IMR-90 (cell line): ENCODE results near the gene CALR3. TPM values are rescaled to one million over a fixed set of nuclear protein-coding genes. Genes with fewer than 3 reads are reported as not detected.
A peak's percentile ranks its signal among the peaks of the same experiment; 100 is the strongest.

Source experiments
- ATAC-seq: fragments of 200-7000 bp; cut with Tn5 transposase; 2 replicates; pipeline ENCODE4 v1.9.1; 2020; ENCODE audit warnings: low read depth, mild to moderate bottlenecking, moderate library complexity
- BruUV-seq: library from RNA; stranded (reverse); fragments of 400-500 nt; replicated peaks from 2 replicates; lab custom pipeline; 2021; lab: Mats Ljungman, UMichigan
- CTCF ChIA-PET: fragments of 300-600 bp; formaldehyde crosslinking; extraction: SDS; loops from one replicate; lab custom pipeline; 2021; ENCODE audit warnings: antibody characterized with exemption; lab: Yijun Ruan, JAX
- POLR2A ChIA-PET: fragments of 300-600 bp; sonication (Branson Sonifier 250); formaldehyde crosslinking; loops from one replicate; lab custom pipeline; 2022; ENCODE audit warnings: antibody characterized with exemption; ENCODE audit not compliant: unreplicated experiment; lab: Charles Lee
- DNase-seq: peaks from one replicate; pipeline ENCODE4 v3.0.0; 2013
- H2AFZ ChIP-seq: replicated peaks from 2 replicates; pipeline ENCODE3; 2013; ENCODE audit warnings: low read length, mild to moderate bottlenecking; ENCODE audit not compliant: poor library complexity
- H2AK5ac ChIP-seq: 2 replicates; pipeline ENCODE4 v1.6.1; 2013; ENCODE audit warnings: low read depth, low read length, inconsistent platforms
- H2AK9ac ChIP-seq: replicated peaks from 2 replicates; pipeline ENCODE3; 2013; ENCODE audit warnings: mild to moderate bottlenecking, low read depth, low read length, moderate library complexity; ENCODE audit not compliant: poor library complexity
- H2BK120ac ChIP-seq: 2 replicates; pipeline ENCODE4 v1.6.1; 2013; ENCODE audit warnings: low read depth, low read length, inconsistent platforms
- H2BK15ac ChIP-seq: 3 replicates; pipeline ENCODE4 v1.6.1; 2013; ENCODE audit warnings: low read depth, low read length, inconsistent platforms
- H2BK20ac ChIP-seq: 2 replicates; pipeline ENCODE4 v1.6.1; 2013; ENCODE audit warnings: low read depth, mild to moderate bottlenecking, inconsistent platforms, low read length, moderate library complexity
- H2BK5ac ChIP-seq: 2 replicates; pipeline ENCODE4 v1.6.1; 2013; ENCODE audit warnings: mild to moderate bottlenecking, low read depth, low read length, inconsistent platforms; ENCODE audit not compliant: poor library complexity, severe bottlenecking
- H3K14ac ChIP-seq: replicated peaks from 2 replicates; pipeline ENCODE4 v1.6.1; 2013; ENCODE audit warnings: low read depth, low read length, inconsistent platforms
- H3K18ac ChIP-seq: 2 replicates; pipeline ENCODE4 v1.6.1; 2013; ENCODE audit warnings: low read depth, low read length, control low read depth
- H3K23ac ChIP-seq: 2 replicates; pipeline ENCODE4 v1.6.1; 2013; ENCODE audit warnings: low read depth, low read length, inconsistent platforms
- H3K27ac ChIP-seq: 2 replicates; pipeline ENCODE4 v1.5.1; 2013; ENCODE audit warnings: mild to moderate bottlenecking, control low read depth, low read length; ENCODE audit not compliant: insufficient read depth
- H3K27me3 ChIP-seq: 2 replicates; pipeline ENCODE4 v1.6.1; 2013; ENCODE audit warnings: low read length; ENCODE audit not compliant: control insufficient read depth, insufficient read depth
- H3K36me3 ChIP-seq: 2 replicates; pipeline ENCODE4 v1.6.1; 2013; ENCODE audit warnings: low read length, mixed read lengths; ENCODE audit not compliant: control insufficient read depth, insufficient read depth
- H3K4ac ChIP-seq: 2 replicates; pipeline ENCODE4 v1.6.1; 2013; ENCODE audit warnings: low read depth, low read length, inconsistent platforms
- H3K4me1 ChIP-seq: 2 replicates; pipeline ENCODE4 v1.6.1; 2013; ENCODE audit warnings: low read length, mixed read lengths; ENCODE audit not compliant: control insufficient read depth, insufficient read depth
- H3K4me2 ChIP-seq: 2 replicates; pipeline ENCODE4 v1.6.1; 2013; ENCODE audit warnings: low read depth, mild to moderate bottlenecking, control low read depth, low read length, moderate library complexity
- H3K4me3 ChIP-seq: 2 replicates; pipeline ENCODE4 v1.5.1; 2013; ENCODE audit warnings: low read depth, mild to moderate bottlenecking, control low read depth, low read length, moderate library complexity; ENCODE audit not compliant: insufficient read depth
- H3K56ac ChIP-seq: 2 replicates; pipeline ENCODE4 v1.6.1; 2013; ENCODE audit warnings: low read length, inconsistent platforms; ENCODE audit not compliant: insufficient read depth; ENCODE audit errors: extremely low read depth
- H3K79me1 ChIP-seq, 2 experiments: 2 replicates each; pipeline ENCODE4 v1.6.1; 2013; ENCODE audit warnings: low read length in 2 of 2, inconsistent platforms in 1 of 2, low read depth in 1 of 2
- H3K9ac ChIP-seq: 2 replicates; pipeline ENCODE4 v1.6.1; 2013; ENCODE audit warnings: low read depth, low read length, control low read depth
- H3K9me1 ChIP-seq: 2 replicates; pipeline ENCODE4 v1.6.1; 2013; ENCODE audit warnings: low read length, inconsistent platforms; ENCODE audit not compliant: insufficient read depth
- H3K9me3 ChIP-seq: 2 replicates; pipeline ENCODE4 v1.6.1; 2013; ENCODE audit warnings: low read length; ENCODE audit not compliant: control insufficient read depth, insufficient read depth
- H4K20me1 ChIP-seq: 2 replicates; pipeline ENCODE4 v1.6.1; 2013; ENCODE audit warnings: low read length, inconsistent platforms; ENCODE audit not compliant: insufficient read depth
- H4K5ac ChIP-seq: 2 replicates; pipeline ENCODE4 v1.6.1; 2013; ENCODE audit warnings: mild to moderate bottlenecking, low read depth, low read length, control low read depth
- H4K8ac ChIP-seq, 2 experiments: 2 replicates each; pipeline ENCODE4 v1.6.1; 2013; ENCODE audit warnings: low read depth in 2 of 2, low read length in 2 of 2, control low read depth in 1 of 2, inconsistent platforms in 1 of 2
- H4K91ac ChIP-seq: 2 replicates; pipeline ENCODE4 v1.6.1; 2013; ENCODE audit warnings: low read depth, low read length, inconsistent platforms; ENCODE audit not compliant: insufficient read depth
- CHD1 ChIP-seq: IDR thresholded peaks from 2 replicates; pipeline ENCODE4 v1.6.1; 2012; ENCODE audit warnings: low read depth, low read length, improper control_type of control experiment
- WGBS, 2 experiments: methylation state at CpG; one replicate each; pipeline versions ENCODE4 v1.1.5 to v1.1.7; 2013; ENCODE audit warnings: missing lambda C conversion rate in 2 of 2; ENCODE audit not compliant: insufficient read length in 1 of 2; ENCODE audit errors: extremely low coverage in 2 of 2; 5-methylcytosine and 5-hydroxymethylcytosine counted together
- dilution Hi-C: fragments of 300-500 bp; cut with HindIII; formaldehyde crosslinking; loops from one replicate; pipeline ENCODE4 v1.14.3; 2018; ENCODE audit warnings: low sequenced_read_pairs; ENCODE audit not compliant: unreplicated experiment
- in situ Hi-C: fragments of 300-500 bp; cut with MboI; formaldehyde crosslinking; loops from 3 replicates; pipeline ENCODE4 v1.14.3; 2019; ENCODE audit warnings: low sequenced_read_pairs, inconsistent platforms, mixed read lengths
- intact Hi-C: fragments of 100-400 bp; cut with micrococcal nuclease; formaldehyde crosslinking; loops from 2 replicates; pipeline ENCODE4 v1.10.0; 2022
- polyA plus RNA-seq, 3 experiments: library from polyadenylated mRNA; depleted of rRNA; stranded (reverse); fragments of >200 nt; gene quantifications; 2 replicates each; pipeline ENCODE4 v1.2.3, GENCODE V29; 2012; ENCODE audit warnings: low replicate concordance in 1 of 3
- total RNA-seq: library from RNA; depleted of rRNA; stranded (reverse); fragments of >200 nt; gene quantifications from 2 replicates; pipeline ENCODE4 v1.2.3, GENCODE V29; 2012

CALR3 gene
- total and polyA plus RNA-seq, 2 of the 4 experiments (the other 2 are of a cell fraction), result not detected

DNA sequence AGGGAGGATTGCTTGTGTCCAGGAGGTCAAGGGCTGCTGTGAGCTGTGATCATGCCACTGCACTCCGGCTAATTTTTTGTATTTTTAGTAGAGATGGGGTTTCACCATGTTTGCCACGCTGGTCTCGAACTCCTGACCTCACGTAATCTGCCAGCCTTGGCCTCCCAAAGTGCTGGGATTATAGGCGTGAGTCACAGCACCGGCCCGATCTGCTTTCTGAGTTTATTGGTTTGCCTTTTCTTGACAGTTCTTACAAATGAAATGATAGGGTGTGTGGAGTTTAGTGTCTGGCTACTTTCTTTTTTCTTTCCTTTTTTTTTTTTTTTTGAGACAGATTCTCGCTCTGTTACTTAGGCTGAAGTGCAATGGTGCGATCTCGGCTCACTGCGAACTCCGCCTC is 1.1 kb upstream of the CALR3 start:
- no peak overlapping the region; the same call in 1 of the 2 replicates for H3K14ac ChIP-seq
- ChIA-PET POLR2A (no interaction called here), CTCF (interaction anchor here (0.8 kb wide), 1 partner anchor 17 kb away, joined by 3 read pairs; no protein-coding TSS in a partner anchor)
- peak overlapping the region; percentile 26 to 81; a peak in 2 of 4 replicates for H4K8ac ChIP-seq
- DNase-seq, result no peak
- peak overlapping the region; percentile 17; the same call in 1 of the 2 replicates for H2AK5ac ChIP-seq
- H2AFZ ChIP-seq, result no peak overlapping the region
- H2BK20ac ChIP-seq, result no peak overlapping the region
- H3K23ac ChIP-seq, result no peak overlapping the region
- dilution Hi-C loops, result no loop called here
- peaks cover 2% of the 10 kb centered on the region for H3K36me3 ChIP-seq
- H3K4me3 ChIP-seq, result peak overlapping the region; percentile 61; the same call in 1 of the 2 replicates
- peaks cover 3% of the 10 kb centered on the region; the same call in 1 of the 2 replicates for H3K4me1 ChIP-seq
- no peak overlapping the region for H3K18ac ChIP-seq
- H4K5ac ChIP-seq, result peak overlapping the region; percentile 10; the same call in 1 of the 2 replicates
- H3K56ac ChIP-seq, result no peak overlapping the region
- peak overlapping the region; percentile 51; the same call in 1 of the 2 replicates for H3K4ac ChIP-seq
- no peak overlapping the region for H2BK120ac ChIP-seq
- no TSS peak for BruUV-seq
- no peak for TF ChIP-seq CHD1
- H3K27me3 ChIP-seq, result no peaks in the 10 kb centered on the region
- H3K79me1 ChIP-seq, result peaks cover 16 to 25% of the 10 kb centered on the region in 2 experiments
- intact Hi-C loops, result no loop called here
- H4K91ac ChIP-seq, result 0 out of 2 replicates have a peak overlapping the region, but pooled peaks have one; percentile 11
- H3K9me1 ChIP-seq, result no peaks in the 10 kb centered on the region; the same call in 1 of the 2 replicates
- no peak overlapping the region for H2BK15ac ChIP-seq
- H3K9ac ChIP-seq, result peak overlapping the region; percentile 49
- WGBS, 2 experiments, result no CpG with 5 or more reads among the region's 12 CpGs
- in situ Hi-C loops, result no loop called here
- H3K9me3 ChIP-seq, result no peaks in the 10 kb centered on the region
- peak overlapping the region; percentile 68 for H3K4me2 ChIP-seq
- H4K20me1 ChIP-seq, result no peaks in the 10 kb centered on the region
- no peak overlapping the region for H2BK5ac ChIP-seq
- H3K27ac ChIP-seq, result 0 out of 2 replicates have a peak overlapping the region, but pooled peaks have one; percentile 28
- no peak for ATAC-seq
- H2AK9ac ChIP-seq, result no peak overlapping the region
